HG03103 (cell line): ENCODE data around the gene P2RX2.

Source experiments
- ATAC-seq: cut with Tn5 transposase; IDR thresholded peaks from one replicate; pipeline ENCODE4 v1.9.1; 2021; ENCODE audit warnings: low read depth; ENCODE audit not compliant: unreplicated experiment

Gene P2RX2

GRCh38 chr12:132618683-132619043 lies at the start of gene P2RX2:
Gene P2RX2, plus strand, starts transcription at chr12:132618776. Its CDS starts 41 bp downstream, at chr12:132618817.
- no peak for ATAC-seq

- no peak for ATAC-seq
Observed at GRCh38 chr12:132568826-132569480, 49.6 kb upstream of the P2RX2 start.

DNA sequence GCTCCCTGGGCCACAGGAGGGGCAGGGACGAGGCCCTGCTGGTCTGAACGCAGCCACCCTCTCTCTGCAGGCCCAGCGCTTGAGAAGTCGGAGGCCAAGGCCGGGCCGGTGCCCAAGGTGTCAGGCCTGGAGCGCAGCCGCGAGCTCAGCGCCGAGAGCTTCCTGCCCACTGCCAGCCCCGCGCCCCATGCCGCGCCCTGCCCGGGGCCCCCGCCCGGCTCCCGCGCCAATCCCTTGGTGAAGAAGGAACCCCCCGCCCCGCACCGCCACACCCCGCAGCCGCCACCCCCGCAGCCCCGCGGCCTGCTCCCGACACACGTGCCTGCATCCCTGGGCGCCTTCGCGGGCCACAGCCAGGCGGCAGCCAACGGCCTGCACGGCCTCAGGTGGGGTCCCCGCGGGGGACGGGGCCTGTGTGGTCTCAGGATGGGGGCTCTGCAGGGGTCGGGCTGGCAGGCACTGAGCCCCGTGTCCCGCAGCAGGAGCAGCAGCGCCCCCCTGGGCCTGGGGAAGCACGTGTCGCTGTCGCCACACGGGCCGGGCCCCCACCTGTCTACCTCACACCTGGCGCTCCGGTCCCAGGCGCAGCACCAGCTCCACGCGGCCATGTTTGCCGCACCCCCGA lies 48.6 kb upstream of the P2RX2 start:
- no peak for ATAC-seq

DNA sequence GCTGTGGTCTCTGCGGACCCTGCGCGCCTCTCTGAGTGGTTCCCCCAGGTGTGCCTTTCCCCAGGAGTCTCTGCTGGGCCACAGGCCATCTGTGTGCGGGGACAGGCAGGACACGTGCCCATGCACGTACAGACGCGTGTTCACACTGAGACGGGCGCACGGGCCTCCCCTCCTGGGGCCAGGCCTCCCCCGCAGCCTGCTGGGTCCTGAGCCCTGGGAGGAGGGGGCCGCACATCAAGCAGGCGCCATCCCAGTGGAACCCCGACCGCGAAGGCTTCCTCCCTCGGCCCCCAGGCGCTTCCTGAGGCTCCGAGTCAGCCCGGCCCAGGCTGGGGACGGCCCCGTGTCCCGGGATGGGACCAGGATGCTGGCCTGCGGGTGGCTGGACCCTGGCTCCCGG lies 47.9 kb upstream of the P2RX2 start:
- no peak for ATAC-seq

DNA sequence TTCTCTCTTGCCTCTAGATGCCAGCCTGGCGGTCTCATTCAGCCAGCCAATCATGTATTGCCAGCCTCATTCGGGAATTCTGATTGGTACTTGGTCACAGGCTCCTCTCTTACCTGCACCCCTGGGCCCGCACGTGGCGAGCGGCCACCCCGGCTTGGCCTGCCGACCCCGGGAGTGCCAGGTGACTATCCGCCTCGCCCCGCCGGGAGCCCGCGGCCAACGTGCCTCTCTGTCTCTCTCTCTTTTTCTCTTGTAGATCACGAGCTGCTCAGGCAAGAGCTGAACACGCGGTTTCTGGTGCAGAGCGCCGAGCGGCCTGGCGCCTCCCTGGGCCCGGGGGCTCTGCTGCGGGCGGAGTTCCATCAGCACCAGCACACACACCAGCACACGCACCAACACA lies 47.5 kb upstream of the P2RX2 start:
- ATAC-seq: no peak

DNA sequence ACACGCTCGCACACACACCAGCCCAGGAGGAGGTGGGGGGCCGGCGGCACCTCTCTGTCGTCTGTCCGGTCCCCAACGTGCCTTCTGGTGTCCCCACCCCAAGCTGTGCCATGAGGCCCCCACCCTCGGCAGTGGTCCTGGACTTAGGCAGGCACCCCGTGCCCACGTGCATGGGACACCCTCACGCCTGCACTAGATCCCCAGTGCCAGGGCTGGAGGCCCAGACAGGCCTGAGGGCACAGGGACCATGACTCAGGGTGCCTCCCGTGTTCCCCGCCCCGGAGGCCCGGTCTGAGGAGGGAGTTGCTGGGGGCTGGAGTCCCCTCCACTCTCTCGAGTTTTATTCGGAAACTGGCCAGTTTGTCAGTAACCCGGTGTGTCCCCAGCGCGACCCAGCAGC lies 47.0 kb upstream of the P2RX2 start:
- no peak for ATAC-seq

DNA sequence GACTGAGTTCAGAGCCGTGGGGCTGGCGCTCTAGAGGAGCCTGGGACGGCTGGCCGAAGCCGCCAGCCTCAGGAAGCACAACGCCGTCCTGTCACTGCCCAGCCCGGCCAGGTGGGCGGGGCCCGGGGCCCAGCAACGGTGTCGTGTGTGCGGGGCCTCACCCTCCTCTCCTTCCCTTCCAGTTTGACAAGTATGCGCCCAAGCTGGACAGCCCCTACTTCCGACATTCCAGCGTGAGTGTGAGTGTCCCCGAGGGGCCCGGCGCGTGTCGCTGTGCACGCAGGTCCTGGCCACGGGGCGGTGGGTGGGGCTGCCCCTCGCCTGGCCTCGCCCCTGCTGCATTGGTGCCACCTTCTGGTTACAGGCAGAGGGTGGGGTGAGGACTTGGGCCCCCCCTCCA lies 46.5 kb upstream of the P2RX2 start:
- ATAC-seq: no peak

- ATAC-seq: no peak
Observed at GRCh38 chr12:132572801-132573760, 45.5 kb upstream of the P2RX2 start.

GRCh38 chr12:132574271-132574996 lies 44.1 kb upstream of the P2RX2 start:
- ATAC-seq: no peak

GRCh38 chr12:132575661-132576060 lies 42.9 kb upstream of the P2RX2 start:
- no peak for ATAC-seq

DNA sequence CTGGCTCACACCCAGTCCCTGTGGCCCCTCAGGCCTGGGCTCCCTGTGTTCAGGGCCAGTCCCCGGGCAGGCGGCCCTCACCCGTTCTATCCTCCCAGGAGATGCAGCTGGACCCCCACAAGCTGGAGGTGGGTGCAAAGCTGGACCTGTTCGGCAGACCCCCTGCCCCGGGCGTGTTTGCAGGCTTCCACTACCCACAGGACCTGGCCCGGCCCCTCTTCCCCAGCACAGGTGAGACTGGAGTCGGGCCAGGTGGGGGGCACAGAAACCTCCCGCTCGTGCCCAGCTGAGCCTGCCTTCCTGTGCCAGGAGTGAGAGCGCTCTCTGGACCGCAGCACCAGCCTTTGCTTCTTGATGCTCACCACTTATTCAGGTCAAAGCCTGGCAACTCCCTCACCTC lies 41.9 kb upstream of the P2RX2 start:
- ATAC-seq: no peak

DNA sequence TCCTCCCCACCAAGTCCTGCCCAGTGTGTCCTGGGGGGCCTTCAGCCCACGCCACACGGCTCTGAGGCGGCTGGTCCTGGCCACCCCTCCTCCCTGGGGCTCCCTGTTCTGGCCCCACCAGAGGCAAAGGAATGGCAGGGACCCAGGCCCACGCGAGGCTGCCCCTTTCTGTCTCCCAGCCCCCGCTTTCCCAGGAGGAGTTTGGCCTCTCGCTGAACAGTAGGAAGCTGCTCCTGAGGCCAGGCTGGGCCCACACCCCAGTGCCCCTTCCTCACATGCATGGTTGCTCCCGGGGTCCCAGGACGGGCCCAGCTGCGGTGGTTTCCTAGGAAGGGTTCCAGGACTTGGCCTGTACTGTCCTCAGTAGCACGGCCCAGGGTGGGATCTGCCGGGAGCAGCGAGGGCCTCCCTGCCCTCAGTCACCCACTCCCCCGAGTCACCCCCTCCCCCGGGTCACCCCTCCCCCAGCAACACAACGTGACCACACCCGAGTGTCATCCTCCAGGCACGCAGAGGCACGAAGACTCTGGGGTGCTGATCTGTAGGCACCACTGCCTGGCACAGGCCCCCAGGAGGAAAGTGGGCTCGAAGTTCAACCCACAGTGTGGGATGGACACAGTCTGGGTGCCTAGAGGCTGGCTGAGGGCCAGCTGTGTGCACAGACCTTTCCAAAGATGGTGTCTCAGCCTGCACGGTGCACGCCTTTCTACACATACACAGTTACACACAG lies 41.2 kb upstream of the P2RX2 start:
- no peak for ATAC-seq

DNA sequence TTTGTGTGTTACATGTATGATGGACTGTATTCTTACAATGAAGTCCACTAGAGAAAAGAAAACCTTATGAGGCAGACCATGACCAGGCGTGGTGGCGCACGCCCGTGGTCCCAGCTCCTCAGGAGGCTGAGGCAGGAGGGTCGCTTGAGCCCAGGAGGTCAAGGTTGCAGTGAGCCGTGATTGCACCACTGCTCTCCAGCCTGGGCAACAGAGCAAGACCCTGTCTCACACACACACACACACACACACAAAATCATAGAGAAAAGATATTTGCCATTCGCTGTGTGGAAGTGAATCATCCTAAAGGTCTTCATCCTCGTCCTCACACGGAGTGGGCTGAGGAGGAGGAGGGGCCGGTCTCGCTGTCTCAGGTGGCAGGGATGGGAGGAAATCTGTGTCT lies 40.5 kb upstream of the P2RX2 start:
- no peak for ATAC-seq

GRCh38 chr12:132578826-132579225 lies 39.8 kb upstream of the P2RX2 start:
- no peak for ATAC-seq

DNA sequence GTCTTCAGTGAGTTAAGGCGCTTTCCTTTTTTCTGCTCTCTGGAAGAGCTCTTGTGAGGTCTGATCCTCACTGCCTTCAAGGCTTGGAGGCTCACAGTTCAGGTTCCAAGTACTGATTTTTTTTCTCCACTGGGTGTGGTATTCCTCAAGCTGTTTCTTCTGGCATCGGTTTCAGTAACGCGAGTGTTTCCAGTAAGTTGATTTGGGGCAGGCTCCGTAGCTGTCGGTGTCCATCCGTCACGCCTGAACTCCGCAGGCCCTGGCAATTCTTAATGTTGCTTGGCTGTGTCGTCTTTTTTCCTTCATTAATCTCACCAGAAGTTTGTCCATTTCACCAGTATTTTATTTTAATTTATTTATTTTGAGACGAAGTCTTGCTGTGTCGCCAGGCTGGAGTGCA lies 38.8 kb upstream of the P2RX2 start:
- ATAC-seq: no peak

DNA sequence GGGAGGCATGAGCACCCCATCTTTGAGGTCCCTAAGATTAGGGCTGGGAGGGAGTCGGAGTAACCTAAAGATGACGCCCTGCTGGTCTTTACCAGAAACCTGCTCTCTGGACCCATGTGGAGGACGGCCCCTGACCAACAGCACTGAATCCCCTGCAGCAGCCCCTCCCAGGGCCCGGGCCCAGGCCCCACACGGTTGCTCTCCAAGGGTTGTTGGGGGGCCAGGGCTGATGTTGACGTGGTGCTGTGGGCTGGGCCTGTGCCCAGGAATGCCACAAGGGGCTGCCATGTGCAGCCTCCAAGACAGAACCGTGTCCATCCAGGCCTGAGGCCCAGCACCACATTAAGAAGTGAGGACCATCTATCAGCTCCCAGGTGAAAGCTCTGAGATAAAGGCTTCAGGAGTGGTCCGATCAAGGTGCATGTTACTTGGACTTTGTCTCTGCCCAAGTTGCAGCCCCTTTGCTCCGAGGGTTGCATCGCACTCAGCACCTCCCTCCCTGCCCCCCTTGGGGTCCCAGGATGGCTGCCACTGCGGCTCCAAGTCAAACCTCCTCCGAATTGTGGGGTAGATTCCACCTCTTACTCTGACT lies 37.8 kb upstream of the P2RX2 start:
- no peak for ATAC-seq

DNA sequence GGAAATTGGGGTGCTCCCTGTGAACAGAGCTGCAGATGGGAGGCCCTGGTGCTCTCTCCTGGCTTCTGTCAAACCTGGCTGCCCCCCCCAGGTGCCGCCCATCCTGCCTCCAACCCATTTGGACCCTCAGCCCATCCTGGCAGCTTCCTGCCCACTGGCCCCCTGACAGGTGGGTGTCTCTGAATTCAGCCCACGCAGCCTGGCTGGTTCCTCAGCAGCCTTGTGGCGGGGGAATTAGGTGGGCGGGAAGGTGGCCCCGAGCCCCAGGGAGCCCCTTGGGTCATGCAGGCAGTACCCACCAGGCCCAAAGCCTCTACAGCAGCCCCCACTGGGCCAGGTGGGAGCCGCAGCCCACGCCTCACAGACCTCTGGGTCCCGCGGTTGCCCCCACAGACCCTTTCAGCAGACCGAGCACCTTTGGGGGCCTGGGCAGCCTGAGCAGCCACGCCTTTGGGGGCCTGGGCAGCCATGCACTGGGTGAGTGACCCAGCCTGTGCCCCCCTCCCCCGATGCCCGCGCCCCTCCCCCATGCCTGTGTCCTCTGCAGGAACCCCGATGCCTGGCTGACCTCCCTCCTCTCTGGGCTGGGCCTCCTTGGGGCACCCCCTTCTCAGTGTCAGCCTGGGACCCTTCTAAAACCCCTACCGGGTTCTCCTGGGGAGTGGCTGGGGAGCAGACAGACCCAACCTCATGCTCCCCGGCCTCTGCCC lies 37.1 kb upstream of the P2RX2 start:
- no peak for ATAC-seq

- ATAC-seq: no peak
Observed at GRCh38 chr12:132582058-132582420, 36.5 kb upstream of the P2RX2 start.
